ENCODE measurements around the gene ODC1.

DNA sequence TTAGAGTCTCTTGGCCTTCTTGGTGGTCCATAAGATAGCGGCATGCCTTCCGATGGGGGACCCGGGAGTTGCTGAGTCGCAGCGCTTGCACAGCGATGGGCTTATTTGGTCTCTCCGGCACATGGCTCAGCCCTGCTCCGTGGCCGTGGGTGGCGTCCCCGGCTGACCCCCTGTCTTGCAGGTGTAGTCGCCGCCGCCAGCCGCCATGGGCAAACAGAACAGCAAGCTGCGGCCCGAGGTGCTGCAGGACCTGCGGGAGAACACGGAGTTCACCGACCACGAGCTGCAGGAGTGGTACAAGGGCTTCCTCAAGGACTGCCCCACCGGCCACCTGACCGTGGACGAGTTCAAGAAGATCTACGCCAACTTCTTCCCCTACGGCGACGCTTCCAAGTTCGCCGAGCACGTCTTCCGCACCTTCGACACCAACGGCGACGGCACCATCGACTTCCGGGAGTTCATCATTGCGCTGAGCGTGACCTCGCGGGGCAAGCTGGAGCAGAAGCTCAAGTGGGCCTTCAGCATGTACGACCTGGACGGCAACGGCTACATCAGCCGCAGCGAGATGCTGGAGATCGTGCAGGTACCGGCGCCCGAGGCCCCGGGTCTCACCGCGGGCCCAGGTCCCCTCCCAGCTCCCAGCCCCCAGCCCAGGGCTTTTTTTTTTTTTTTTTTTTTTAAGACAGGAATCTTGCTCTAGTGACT is 28.4 kb downstream of the ODC1 start:
- TF ChIP-seq POLR2AphosphoS5 (IDR thresholded peaks at IDR 0.05), result no peak
- TF ChIP-seq, protein P1, sequence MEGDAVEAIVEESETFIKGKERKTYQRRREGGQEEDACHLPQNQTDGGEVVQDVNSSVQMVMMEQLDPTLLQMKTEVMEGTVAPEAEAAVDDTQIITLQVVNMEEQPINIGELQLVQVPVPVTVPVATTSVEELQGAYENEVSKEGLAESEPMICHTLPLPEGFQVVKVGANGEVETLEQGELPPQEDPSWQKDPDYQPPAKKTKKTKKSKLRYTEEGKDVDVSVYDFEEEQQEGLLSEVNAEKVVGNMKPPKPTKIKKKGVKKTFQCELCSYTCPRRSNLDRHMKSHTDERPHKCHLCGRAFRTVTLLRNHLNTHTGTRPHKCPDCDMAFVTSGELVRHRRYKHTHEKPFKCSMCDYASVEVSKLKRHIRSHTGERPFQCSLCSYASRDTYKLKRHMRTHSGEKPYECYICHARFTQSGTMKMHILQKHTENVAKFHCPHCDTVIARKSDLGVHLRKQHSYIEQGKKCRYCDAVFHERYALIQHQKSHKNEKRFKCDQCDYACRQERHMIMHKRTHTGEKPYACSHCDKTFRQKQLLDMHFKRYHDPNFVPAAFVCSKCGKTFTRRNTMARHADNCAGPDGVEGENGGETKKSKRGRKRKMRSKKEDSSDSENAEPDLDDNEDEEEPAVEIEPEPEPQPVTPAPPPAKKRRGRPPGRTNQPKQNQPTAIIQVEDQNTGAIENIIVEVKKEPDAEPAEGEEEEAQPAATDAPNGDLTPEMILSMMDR (IDR thresholded peaks at IDR 0.05), result no peak
- no peak for TF ChIP-seq EP300 (IDR thresholded peaks at IDR 0.05)
- no peak for TF ChIP-seq POLR2A (IDR thresholded peaks at IDR 0.05; ENCODE audit: low read depth)

Data from esophagus muscularis mucosa (tissue), 4 donors.